Stomach smooth muscle (tissue), 2 donors: ENCODE data around the gene CST9L.

ENCODE experiments used
- H3K27ac ChIP-seq: one replicate; pipeline ENCODE4 v1.7.0; 2013; ENCODE audit warnings: mild to moderate bottlenecking, low read length, inconsistent platforms
- H3K27me3 ChIP-seq, 2 donors: one replicate each; pipeline ENCODE4 v1.7.0; 2013; ENCODE audit warnings: low read length in 2 of 2; ENCODE audit not compliant: insufficient read depth in 2 of 2, control insufficient read depth in 1 of 2
- H3K36me3 ChIP-seq, 2 donors: one replicate each; pipeline ENCODE4 v1.7.0; 2013; ENCODE audit warnings: low read length in 2 of 2; ENCODE audit not compliant: control insufficient read depth in 2 of 2, insufficient read depth in 2 of 2
- H3K4me1 ChIP-seq: one replicate; pipeline ENCODE4 v1.7.0; 2013; ENCODE audit warnings: low read length; ENCODE audit not compliant: control insufficient read depth, insufficient read depth
- H3K4me3 ChIP-seq, 2 donors: one replicate each; pipeline ENCODE4 v1.7.0; 2013; ENCODE audit warnings: low read length in 2 of 2
- H3K9ac ChIP-seq, 2 donors: one replicate each; pipeline ENCODE4 v1.7.0; 2013; ENCODE audit warnings: low read length in 2 of 2, mild to moderate bottlenecking in 1 of 2
- H3K9me3 ChIP-seq, 2 donors: one replicate each; pipeline ENCODE4 v1.7.0; 2013; ENCODE audit warnings: low read length in 2 of 2; ENCODE audit not compliant: control insufficient read depth in 2 of 2
- donor health status: healthy.
- donor health status: Pancreatic carcinoma.

Gene CST9L

DNA sequence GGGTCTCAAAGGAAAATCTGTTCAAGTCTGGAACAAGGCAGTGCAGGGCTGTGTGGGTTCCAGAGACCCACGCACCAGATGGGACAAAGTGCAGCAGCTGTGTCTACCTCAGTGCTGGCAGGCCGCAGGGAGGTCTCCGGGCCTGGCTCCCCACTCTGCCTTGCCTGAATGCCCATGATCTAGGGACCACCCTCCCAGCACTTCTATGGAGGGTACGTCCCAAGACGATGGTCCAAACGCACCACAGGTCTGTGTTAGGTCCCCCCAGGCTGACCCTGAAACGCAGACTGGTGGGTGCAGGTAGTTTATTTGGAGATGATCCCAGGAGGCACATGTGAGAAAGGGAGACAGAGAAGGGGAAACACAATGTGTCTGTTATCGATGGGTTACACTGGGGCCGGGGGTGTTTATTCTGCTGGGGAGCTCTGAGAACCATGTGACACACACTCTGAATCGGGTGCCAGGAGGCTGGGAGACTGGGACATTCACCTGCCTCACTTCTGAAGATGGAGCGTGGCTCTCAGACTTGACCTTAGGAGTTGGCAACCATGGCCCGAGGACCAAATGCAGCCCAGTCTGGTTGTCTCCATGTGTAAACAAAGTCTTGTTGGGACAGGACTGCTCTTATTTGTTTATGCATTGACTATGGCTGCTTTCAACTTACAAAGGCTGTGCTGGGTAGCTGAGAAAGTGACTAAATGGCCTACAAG is 21.7 kb downstream of the CST9L start:
- H3K4me1 ChIP-seq: no peaks in the 10 kb centered on the region
- no peak overlapping the region for H3K27ac ChIP-seq
- H3K9ac ChIP-seq: no peak overlapping the region
- H3K9me3 ChIP-seq: no peaks in the 10 kb centered on the region
- no peak overlapping the region for H3K4me3 ChIP-seq
- H3K36me3 ChIP-seq: no peaks in the 10 kb centered on the region
- H3K27me3 ChIP-seq: peaks cover 0 to 6% of the 10 kb centered on the region in 2 donors

DNA sequence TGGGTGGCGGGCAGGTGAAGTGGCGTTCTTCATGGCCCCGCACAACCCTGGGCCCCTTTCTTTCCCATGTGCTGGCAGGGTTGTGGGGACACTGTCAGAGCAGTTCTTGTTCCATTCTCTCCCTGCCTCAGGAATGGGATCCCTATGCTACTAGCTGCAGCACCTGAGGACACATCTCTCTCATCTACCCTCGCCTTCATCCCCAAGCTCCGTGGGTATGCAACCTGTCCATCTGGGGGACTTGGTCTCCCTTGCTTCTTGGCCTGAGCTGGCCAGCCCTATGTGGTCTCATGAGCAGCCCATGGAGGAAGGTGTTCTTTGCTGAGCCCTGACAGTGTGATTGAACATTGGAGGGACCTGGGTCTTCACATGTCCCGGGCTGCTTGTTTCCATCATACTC is 24.2 kb downstream of the CST9L start:
- no peaks in the 10 kb centered on the region for H3K36me3 ChIP-seq
- H3K27me3 ChIP-seq: peaks cover 0 to 4% of the 10 kb centered on the region in 2 donors
- no peaks in the 10 kb centered on the region for H3K4me1 ChIP-seq
- no peak overlapping the region for H3K27ac ChIP-seq
- H3K9me3 ChIP-seq: no peaks in the 10 kb centered on the region
- H3K4me3 ChIP-seq: no peak overlapping the region
- no peak overlapping the region for H3K9ac ChIP-seq

DNA sequence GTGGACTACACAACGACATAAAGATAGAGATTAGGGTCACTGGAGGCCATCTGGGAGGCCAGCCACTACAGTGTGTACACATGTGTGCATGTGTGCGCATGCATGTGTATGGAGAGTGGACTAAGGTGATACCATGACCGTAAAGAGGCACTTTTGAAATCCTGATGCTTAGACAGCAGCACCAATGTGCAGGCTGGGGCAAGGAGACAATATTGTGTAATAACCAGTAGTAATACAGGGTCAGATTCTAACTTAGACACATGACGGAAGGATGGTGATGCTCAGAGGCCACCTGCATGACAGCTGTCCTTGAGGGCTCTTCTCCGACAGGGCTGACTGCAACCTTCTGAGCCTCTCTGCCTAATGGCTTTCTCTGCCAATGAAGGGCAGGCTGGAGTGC is 25.5 kb downstream of the CST9L start:
- Histone ChIP-seq H3K9me3 (no peaks in the 10 kb centered on the region), H3K4me3 (no peak overlapping the region), H3K4me1 (no peaks in the 10 kb centered on the region), H3K27me3 (peaks cover 0 to 2% of the 10 kb centered on the region in 2 donors), H3K36me3 (no peaks in the 10 kb centered on the region), H3K9ac (no peak overlapping the region), H3K27ac (no peak overlapping the region)

DNA sequence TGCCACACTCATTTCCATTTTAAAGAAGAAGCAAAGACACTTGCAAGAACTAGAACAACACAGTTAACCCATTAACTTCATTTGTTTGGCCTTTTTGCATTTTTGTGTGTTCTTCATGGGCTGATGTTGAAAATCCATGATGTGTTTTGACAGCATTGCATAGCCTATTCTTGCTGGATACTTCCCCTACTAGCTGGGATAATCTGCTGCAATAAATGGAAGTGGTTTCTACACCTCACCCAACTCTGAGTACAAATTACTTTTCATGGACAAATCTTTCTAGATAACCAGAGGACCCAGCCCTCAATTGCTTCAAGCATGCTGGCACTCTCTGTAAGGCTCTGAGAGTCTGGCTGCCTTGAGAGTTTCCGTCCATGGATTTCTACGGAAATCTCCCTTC is 26.5 kb downstream of the CST9L start:
- Histone ChIP-seq H3K27me3 (peaks cover 0 to 2% of the 10 kb centered on the region in 2 donors), H3K9me3 (no peaks in the 10 kb centered on the region), H3K36me3 (no peaks in the 10 kb centered on the region), H3K27ac (no peak overlapping the region), H3K4me1 (no peaks in the 10 kb centered on the region), H3K4me3 (no peak overlapping the region), H3K9ac (no peak overlapping the region)

DNA sequence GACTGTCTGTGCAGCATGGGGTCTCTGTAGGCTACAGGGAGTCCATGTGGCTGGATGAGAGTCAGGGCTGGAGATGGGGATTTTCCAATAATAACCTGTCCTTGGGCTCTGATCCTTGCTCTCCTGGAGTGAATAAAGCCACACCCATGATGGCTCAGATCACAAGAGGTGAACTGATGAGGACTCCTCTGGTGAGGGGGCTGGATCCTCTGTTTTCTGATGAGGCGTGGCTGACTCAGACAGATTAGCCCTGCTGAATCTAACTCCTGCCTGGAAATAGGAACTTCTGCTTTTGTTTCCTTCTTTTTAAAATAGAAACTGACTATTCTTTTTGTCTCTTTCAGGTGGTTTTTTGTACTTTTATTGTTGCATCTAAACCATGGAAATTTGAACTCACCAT is 27.0 kb downstream of the CST9L start:
- Histone ChIP-seq H3K36me3 (no peaks in the 10 kb centered on the region), H3K9me3 (no peaks in the 10 kb centered on the region), H3K9ac (no peak overlapping the region), H3K27ac (no peak overlapping the region), H3K4me3 (no peak overlapping the region), H3K4me1 (no peaks in the 10 kb centered on the region), H3K27me3 (peaks cover 0 to 2% of the 10 kb centered on the region in 2 donors)

- Histone ChIP-seq H3K4me3 (no peak overlapping the region), H3K4me1 (no peaks in the 10 kb centered on the region), H3K27ac (no peak overlapping the region), H3K9ac (no peak overlapping the region), H3K36me3 (no peaks in the 10 kb centered on the region), H3K27me3 (peaks cover 0 to 2% of the 10 kb centered on the region in 2 donors), H3K9me3 (no peaks in the 10 kb centered on the region)
Measured at GRCh38 chr20:23540624-23541023, 27.7 kb downstream of the CST9L start.

DNA sequence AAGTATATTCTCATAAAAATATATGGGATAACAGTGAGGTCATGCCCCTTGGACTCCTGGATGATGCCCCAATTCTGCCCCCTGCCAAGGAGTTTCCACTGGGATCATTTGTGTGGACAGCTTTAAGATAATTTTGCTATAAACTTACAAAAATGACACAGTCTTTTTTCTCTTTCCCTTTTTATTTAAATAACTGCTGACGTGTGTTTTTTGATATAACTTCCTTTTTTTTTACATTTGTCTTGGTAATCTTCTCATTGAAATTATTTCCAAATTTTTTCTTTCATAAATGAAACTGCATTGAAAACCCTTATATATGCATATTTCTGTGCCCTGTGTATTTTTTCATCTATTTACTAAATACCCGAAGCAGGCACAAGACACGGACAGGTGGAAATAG is 31.3 kb downstream of the CST9L start:
- Histone ChIP-seq H3K9ac (no peak overlapping the region), H3K27ac (no peak overlapping the region), H3K4me3 (no peak overlapping the region), H3K36me3 (no peaks in the 10 kb centered on the region), H3K27me3 (no peaks in the 10 kb centered on the region), H3K9me3 (no peaks in the 10 kb centered on the region), H3K4me1 (no peaks in the 10 kb centered on the region)

- Histone ChIP-seq H3K36me3 (no peaks in the 10 kb centered on the region), H3K4me1 (no peaks in the 10 kb centered on the region), H3K27ac (no peak overlapping the region), H3K4me3 (no peak overlapping the region), H3K27me3 (no peaks in the 10 kb centered on the region), H3K9ac (no peak overlapping the region), H3K9me3 (no peaks in the 10 kb centered on the region)
Measured at GRCh38 chr20:23536328-23536974, 31.8 kb downstream of the CST9L start.

DNA sequence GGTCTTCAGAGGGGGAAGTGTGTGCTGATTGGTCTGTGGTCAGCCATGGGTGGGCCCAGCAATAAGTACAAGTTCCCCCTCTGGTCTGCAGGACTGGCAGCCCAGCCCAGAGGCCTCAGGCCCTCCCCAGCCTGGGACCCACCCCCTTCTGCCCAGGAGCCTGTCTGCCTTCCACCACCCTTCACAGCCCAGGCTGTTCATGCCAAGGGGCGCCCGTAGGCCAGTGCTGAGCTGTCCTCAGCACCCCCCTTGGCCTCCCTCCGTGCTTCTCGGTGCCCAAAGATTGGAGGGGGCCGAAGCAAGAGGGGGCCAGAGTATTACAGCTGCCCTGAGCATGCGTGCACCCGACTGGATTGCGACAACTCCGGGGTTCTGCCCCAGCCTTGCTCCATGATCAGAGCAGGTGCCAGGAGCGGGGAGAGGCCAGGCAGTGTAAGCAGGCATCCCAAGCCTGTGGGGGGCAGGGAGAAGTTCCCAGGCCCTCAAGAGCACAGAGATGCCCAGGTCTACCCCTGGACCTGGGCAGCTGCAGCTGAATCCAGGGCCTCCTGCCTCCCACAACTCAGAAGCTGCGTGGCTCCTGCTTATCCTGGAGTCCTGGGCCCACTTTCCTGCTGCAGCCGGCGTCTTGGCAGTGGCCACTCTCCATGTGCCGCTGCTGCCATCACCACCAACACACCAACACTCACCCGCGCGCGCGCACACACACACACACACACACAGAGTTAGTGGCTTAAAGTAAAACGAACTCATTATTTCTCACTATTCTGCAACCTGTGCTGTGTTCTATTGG is 33.3 kb downstream of the CST9L start:
- Histone ChIP-seq H3K9ac (no peak overlapping the region), H3K4me3 (no peak overlapping the region), H3K4me1 (no peaks in the 10 kb centered on the region), H3K36me3 (no peaks in the 10 kb centered on the region), H3K27me3 (no peaks in the 10 kb centered on the region), H3K27ac (no peak overlapping the region), H3K9me3 (no peaks in the 10 kb centered on the region)

GRCh38 chr20:23533161-23533560 is 35.1 kb downstream of the CST9L start:
- H3K4me3 ChIP-seq: no peak overlapping the region
- H3K27me3 ChIP-seq: no peaks in the 10 kb centered on the region
- no peaks in the 10 kb centered on the region for H3K36me3 ChIP-seq
- no peaks in the 10 kb centered on the region for H3K9me3 ChIP-seq
- H3K4me1 ChIP-seq: no peaks in the 10 kb centered on the region
- H3K9ac ChIP-seq: no peak overlapping the region
- no peak overlapping the region for H3K27ac ChIP-seq
